ENCODE data around the gene PRKCQ. TPM values are rescaled to one million over a fixed set of nuclear protein-coding genes. Genes with fewer than 3 reads are reported as not detected.

Gene PRKCQ
- total RNA-seq, 4 donors from 2014 or later: 1.4 to 2.8 TPM; not detected in 2

DNA sequence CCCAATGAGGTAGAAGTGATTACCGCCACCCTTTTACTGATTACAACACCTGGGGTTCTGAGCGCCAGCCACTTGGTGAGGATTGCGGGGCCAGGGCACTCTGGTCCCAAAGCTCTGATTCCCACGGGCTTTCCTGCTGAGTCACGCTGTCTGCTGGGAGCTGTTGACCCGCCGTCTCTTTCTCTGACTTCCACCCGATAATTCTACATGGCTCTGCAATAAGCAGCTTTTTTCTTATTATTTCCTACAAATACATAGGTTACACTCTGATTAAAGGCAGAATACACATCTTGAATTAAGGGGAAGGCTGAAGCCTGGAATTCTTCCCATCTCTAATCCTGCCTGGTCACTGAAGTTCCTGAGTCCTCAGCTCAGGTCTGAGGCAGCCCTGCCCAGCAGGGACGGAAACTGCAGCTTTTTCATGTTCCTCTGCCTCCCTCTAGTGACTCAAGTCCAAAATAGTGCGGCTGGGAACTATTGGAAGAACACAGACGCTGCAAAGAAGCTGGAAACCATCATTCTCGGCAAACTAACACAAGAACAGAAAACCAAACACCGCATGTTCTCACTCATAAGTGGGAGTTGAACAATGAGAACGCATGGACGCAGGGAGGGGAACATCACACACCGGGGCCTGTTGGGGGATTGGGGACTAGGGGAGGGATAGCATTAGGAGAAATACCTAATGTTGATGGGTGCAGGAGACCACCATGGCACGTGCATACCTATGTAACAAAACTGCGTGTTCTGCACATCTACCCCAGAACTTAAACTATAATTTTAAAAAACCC is 178.3 kb downstream of the PRKCQ start:
- intact Hi-C loops (cut with DNase I; ENCODE audit: low total_unique reads): loop anchor here (5.0 to 10.0 kb wide), 2 partner anchors 197 to 294 kb away; partner anchors contain the start of gene PFKFB3
- DNase-seq: peak; percentile 70 to 77
- Histone ChIP-seq H3K9me3 (no peaks in the 10 kb centered on the region), H3K4me3 (peak overlapping the region in 1 of 2 donors; percentile 34), H3K36me3 (no peaks in the 10 kb centered on the region), H3K27ac (peak overlapping the region in 1 of 2 donors; percentile 21), H3K27me3 (no peaks in the 10 kb centered on the region), H3K4me1 (peaks cover 0 to 2% of the 10 kb centered on the region in 2 donors)
- no peak for TF ChIP-seq POLR2A (IDR thresholded peaks at IDR 0.05)
- TF ChIP-seq, protein P1, sequence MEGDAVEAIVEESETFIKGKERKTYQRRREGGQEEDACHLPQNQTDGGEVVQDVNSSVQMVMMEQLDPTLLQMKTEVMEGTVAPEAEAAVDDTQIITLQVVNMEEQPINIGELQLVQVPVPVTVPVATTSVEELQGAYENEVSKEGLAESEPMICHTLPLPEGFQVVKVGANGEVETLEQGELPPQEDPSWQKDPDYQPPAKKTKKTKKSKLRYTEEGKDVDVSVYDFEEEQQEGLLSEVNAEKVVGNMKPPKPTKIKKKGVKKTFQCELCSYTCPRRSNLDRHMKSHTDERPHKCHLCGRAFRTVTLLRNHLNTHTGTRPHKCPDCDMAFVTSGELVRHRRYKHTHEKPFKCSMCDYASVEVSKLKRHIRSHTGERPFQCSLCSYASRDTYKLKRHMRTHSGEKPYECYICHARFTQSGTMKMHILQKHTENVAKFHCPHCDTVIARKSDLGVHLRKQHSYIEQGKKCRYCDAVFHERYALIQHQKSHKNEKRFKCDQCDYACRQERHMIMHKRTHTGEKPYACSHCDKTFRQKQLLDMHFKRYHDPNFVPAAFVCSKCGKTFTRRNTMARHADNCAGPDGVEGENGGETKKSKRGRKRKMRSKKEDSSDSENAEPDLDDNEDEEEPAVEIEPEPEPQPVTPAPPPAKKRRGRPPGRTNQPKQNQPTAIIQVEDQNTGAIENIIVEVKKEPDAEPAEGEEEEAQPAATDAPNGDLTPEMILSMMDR (IDR thresholded peaks at IDR 0.05): peak; percentile 83 to 93 (median 88)

DNA sequence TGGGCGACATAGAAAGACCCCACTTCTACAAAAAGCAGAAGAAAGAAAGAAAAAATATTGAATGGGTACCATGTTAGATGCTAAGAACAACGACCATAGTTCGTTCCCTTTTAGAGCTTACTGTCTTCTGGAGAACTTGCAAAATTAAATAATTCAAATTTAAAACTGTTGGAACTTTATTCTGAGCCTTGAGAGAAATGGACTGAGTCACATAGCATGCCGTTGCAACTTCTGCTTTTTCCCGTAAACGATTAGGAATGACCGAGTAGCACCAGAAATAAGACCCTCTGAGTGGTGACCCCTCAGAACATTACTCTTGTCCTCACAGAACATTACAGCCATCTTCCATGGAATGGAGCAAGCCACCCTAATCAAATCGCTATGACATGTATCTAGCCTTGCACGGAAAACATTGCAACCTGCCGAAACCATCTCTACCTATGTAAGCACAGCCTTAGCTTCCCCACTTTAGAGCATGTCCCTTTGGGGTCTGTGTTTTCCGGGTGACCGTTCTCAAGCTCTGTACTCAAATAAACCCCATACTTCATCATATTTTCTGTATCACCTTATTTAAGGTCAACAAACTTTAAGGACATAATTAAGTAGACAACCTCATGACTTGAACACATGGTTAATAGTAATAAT is 179.1 kb downstream of the PRKCQ start:
- Histone ChIP-seq H3K4me3 (no peak overlapping the region), H3K27ac (no peak overlapping the region)
- no peak for TF ChIP-seq POLR2A (IDR thresholded peaks at IDR 0.05)
- TF ChIP-seq, protein P1 (IDR thresholded peaks at IDR 0.05): no peak

DNA sequence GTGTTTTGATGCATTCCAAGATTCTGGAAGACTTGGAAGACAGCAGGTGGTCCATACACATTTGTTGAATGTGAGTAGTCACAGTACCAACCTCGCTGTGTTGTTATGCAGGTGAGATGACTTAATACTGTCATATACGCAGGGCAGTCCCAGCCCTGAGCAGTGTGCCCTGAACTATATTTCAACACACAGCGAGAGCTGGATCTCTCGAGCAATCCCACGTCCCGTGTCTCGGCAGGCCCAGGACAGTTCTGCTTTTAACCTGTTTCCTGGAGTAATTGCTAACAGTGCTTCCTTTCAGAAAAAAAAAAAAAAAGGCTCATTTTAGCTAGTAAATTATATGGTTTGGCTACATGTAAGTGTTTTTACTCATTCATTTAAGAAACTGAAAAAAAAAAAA is 179.7 kb downstream of the PRKCQ start:
- peaks cover 0 to 2% of the 10 kb centered on the region in 2 donors for H3K4me1 ChIP-seq
- no peak overlapping the region for H3K4me3 ChIP-seq
- no peaks in the 10 kb centered on the region for H3K27me3 ChIP-seq
- intact Hi-C loops (cut with DNase I; ENCODE audit: low total_unique reads): loop anchor here (5.0 to 10.0 kb wide), 2 partner anchors 196 to 293 kb away; partner anchors contain the start of gene PFKFB3
- H3K9me3 ChIP-seq: no peaks in the 10 kb centered on the region
- no peaks in the 10 kb centered on the region for H3K36me3 ChIP-seq
- no peak overlapping the region for H3K27ac ChIP-seq
- TF ChIP-seq, protein P1 (IDR thresholded peaks at IDR 0.05): no peak
- TF ChIP-seq POLR2A (IDR thresholded peaks at IDR 0.05): no peak
- no peak for DNase-seq

More for the DNA sequence above, 179.1 kb downstream of the PRKCQ start:
- no peaks in the 10 kb centered on the region for H3K27me3 ChIP-seq
- no peak for DNase-seq
- peaks cover 0 to 2% of the 10 kb centered on the region in 2 donors for H3K4me1 ChIP-seq
- intact Hi-C loops (cut with DNase I; ENCODE audit: low total_unique reads): loop anchor here (5.0 to 10.0 kb wide), 2 partner anchors 196 to 294 kb away; partner anchors contain the start of gene PFKFB3
- H3K36me3 ChIP-seq: no peaks in the 10 kb centered on the region
- no peaks in the 10 kb centered on the region for H3K9me3 ChIP-seq

DNA sequence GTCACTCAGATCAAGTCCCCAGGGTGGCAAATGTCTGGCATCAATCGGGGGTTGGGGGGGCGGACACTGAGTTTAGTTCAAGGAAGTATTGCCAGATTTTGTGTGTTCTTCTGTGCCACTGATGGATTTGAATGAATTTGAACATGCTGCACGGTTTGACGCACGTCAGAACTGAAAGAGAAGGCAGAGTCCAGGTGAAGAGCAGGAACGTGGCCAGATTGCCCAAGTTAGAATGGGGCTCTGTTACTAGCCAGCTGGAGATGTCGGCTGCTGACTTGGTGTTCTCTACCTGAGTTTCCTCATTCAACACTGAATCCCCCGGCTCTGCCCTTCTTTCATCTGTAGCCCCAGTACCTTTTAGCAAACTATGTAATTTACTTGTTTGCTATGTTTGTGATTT is 180.2 kb downstream of the PRKCQ start:
- Histone ChIP-seq H3K27me3 (no peaks in the 10 kb centered on the region), H3K36me3 (no peaks in the 10 kb centered on the region), H3K4me3 (no peak overlapping the region), H3K27ac (no peak overlapping the region), H3K4me1 (peaks cover 0 to 2% of the 10 kb centered on the region in 2 donors), H3K9me3 (no peaks in the 10 kb centered on the region)
- TF ChIP-seq POLR2A (IDR thresholded peaks at IDR 0.05): no peak
- TF ChIP-seq, protein P1 (IDR thresholded peaks at IDR 0.05): no peak
- intact Hi-C loops (cut with DNase I; ENCODE audit: low total_unique reads): loop anchor here (5.0 to 10.0 kb wide), 2 partner anchors 195 to 293 kb away; partner anchors contain the start of gene PFKFB3
- DNase-seq: no peak

Data from uterus (tissue), 4 donors.